ENCODE data around the gene ACSBG1. TPM values are rescaled to one million over a fixed set of nuclear protein-coding genes. Genes with fewer than 3 reads are reported as not detected.

The ACSBG1 gene
- total RNA-seq, 4 donors from 2014 or later, result 0.09 to 0.31 TPM; not detected in 2

GRCh38 chr15:78210349-78210717 is 24.0 kb downstream of the ACSBG1 start:
- 37 to 58% methylated on average over 5 of the region's 5 CpGs for WGBS, 2 donors
- no peak for DNase-seq
- no peaks in the 10 kb centered on the region for H3K36me3 ChIP-seq
- H3K27ac ChIP-seq, result peak overlapping the region; percentile 20 to 83 (median 76)
- peaks cover 33 to 79% (median 39%) of the 10 kb centered on the region in 3 donors for H3K4me1 ChIP-seq
- no peak overlapping the region for H3K4me3 ChIP-seq
- H3K9me3 ChIP-seq, result no peaks in the 10 kb centered on the region
- intact Hi-C loops (cut with DNase I), result no loop called here
- TF ChIP-seq CTCF (IDR thresholded peaks at IDR 0.05), result no peak
- TF ChIP-seq POLR2A (IDR thresholded peaks at IDR 0.05), result no peak
- no peaks in the 10 kb centered on the region for H3K27me3 ChIP-seq

GRCh38 chr15:78209646-78210348 is 24.6 kb downstream of the ACSBG1 start:
- Histone ChIP-seq H3K27me3 (no peaks in the 10 kb centered on the region), H3K9me3 (no peaks in the 10 kb centered on the region), H3K4me3 (no peak overlapping the region), H3K27ac (peak overlapping the region; percentile 20 to 83 (median 76)), H3K36me3 (no peaks in the 10 kb centered on the region), H3K4me1 (peaks cover 28 to 79% (median 36%) of the 10 kb centered on the region in 3 donors)
- TF ChIP-seq CTCF (IDR thresholded peaks at IDR 0.05), result no peak
- TF ChIP-seq POLR2A (IDR thresholded peaks at IDR 0.05), result no peak
- intact Hi-C loops (cut with DNase I), result no loop called here
- no peak for DNase-seq
- 65 to 79% methylated on average over 5 to 9 of the region's 9 CpGs for WGBS, 2 donors

GRCh38 chr15:78208887-78209645 is 25.3 kb downstream of the ACSBG1 start:
- Histone ChIP-seq H3K27me3 (no peaks in the 10 kb centered on the region), H3K36me3 (no peaks in the 10 kb centered on the region), H3K4me3 (no peak overlapping the region), H3K27ac (peak overlapping the region; percentile 20 to 83 (median 76)), H3K9me3 (no peaks in the 10 kb centered on the region), H3K4me1 (peaks cover 24 to 79% (median 36%) of the 10 kb centered on the region in 3 donors)
- WGBS, 2 donors, result 74 to 76% methylated on average over 8 to 13 of the region's 20 CpGs
- intact Hi-C loops (cut with DNase I), result no loop called here
- TF ChIP-seq CTCF (IDR thresholded peaks at IDR 0.05) (no peak), POLR2A (IDR thresholded peaks at IDR 0.05) (no peak)
- DNase-seq, result no peak

- H3K4me1 ChIP-seq, result peaks cover 23 to 72% (median 34%) of the 10 kb centered on the region in 3 donors
- 77 to 86% methylated on average over 3 of the region's 8 CpGs for whole genome bisulfite sequencing, 2 donors
Observed at GRCh38 chr15:78208341-78208844, 26.0 kb downstream of the ACSBG1 start.

More at GRCh38 chr15:78208341-78208844, 26.0 kb downstream of the ACSBG1 start:
- TF ChIP-seq POLR2A (IDR thresholded peaks at IDR 0.05) (no peak), CTCF (IDR thresholded peaks at IDR 0.05) (no peak)
- Histone ChIP-seq H3K4me3 (no peak overlapping the region), H3K27me3 (no peaks in the 10 kb centered on the region), H3K9me3 (no peaks in the 10 kb centered on the region), H3K27ac (peak overlapping the region in 1 of 4 donors; percentile 83), H3K36me3 (no peaks in the 10 kb centered on the region)
- intact Hi-C loops (cut with DNase I), result no loop called here
- DNase-seq, result no peak

All from esophagus squamous epithelium (tissue), 5 donors.